ENCODE data around the gene SGPP1.

The SGPP1 gene

GRCh38 chr14:63650256-63650952 is 77.5 kb downstream of the SGPP1 start:
- TF ChIP-seq, protein P1, sequence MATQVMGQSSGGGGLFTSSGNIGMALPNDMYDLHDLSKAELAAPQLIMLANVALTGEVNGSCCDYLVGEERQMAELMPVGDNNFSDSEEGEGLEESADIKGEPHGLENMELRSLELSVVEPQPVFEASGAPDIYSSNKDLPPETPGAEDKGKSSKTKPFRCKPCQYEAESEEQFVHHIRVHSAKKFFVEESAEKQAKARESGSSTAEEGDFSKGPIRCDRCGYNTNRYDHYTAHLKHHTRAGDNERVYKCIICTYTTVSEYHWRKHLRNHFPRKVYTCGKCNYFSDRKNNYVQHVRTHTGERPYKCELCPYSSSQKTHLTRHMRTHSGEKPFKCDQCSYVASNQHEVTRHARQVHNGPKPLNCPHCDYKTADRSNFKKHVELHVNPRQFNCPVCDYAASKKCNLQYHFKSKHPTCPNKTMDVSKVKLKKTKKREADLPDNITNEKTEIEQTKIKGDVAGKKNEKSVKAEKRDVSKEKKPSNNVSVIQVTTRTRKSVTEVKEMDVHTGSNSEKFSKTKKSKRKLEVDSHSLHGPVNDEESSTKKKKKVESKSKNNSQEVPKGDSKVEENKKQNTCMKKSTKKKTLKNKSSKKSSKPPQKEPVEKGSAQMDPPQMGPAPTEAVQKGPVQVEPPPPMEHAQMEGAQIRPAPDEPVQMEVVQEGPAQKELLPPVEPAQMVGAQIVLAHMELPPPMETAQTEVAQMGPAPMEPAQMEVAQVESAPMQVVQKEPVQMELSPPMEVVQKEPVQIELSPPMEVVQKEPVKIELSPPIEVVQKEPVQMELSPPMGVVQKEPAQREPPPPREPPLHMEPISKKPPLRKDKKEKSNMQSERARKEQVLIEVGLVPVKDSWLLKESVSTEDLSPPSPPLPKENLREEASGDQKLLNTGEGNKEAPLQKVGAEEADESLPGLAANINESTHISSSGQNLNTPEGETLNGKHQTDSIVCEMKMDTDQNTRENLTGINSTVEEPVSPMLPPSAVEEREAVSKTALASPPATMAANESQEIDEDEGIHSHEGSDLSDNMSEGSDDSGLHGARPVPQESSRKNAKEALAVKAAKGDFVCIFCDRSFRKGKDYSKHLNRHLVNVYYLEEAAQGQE (IDR thresholded peaks at IDR 0.05; ENCODE audit: insufficient replicate concordance, low read depth): no peak
- Histone ChIP-seq H3K27me3 (ENCODE audit: insufficient read depth, poor library complexity, severe bottlenecking) (no peaks in the 10 kb centered on the region), H3K27ac (replicated peaks) (no peak overlapping the region), H3K4me3 (replicated peaks; ENCODE audit: insufficient read depth, low read length) (no peak overlapping the region)
- DNase-seq (ENCODE audit: low read depth in 1 of 2, low spot score in 1 of 2): no peak

GRCh38 chr14:63647696-63648410 is 80.0 kb downstream of the SGPP1 start:
- H3K27me3 ChIP-seq (ENCODE audit: insufficient read depth, poor library complexity, severe bottlenecking): no peaks in the 10 kb centered on the region
- TF ChIP-seq SPI1 (IDR thresholded peaks at IDR 0.05; ENCODE audit: borderline replicate concordance, low read depth) (no peak), CTCF (IDR thresholded peaks at IDR 0.05; ENCODE audit: insufficient read depth, low read length) (no peak), GABPA (IDR thresholded peaks at IDR 0.05; ENCODE audit: low read depth) (no peak), POLR2AphosphoS5 (IDR thresholded peaks at IDR 0.05; ENCODE audit: low read depth) (no peak)
- TF ChIP-seq, protein P1 (IDR thresholded peaks at IDR 0.05; ENCODE audit: insufficient replicate concordance, low read depth): no peak
- no peak for DNase-seq (ENCODE audit: low read depth in 1 of 2, low spot score in 1 of 2)
- no peak overlapping the region for H3K4me3 ChIP-seq (replicated peaks; ENCODE audit: insufficient read depth, low read length)
- H3K27ac ChIP-seq (replicated peaks): no peak overlapping the region

DNA sequence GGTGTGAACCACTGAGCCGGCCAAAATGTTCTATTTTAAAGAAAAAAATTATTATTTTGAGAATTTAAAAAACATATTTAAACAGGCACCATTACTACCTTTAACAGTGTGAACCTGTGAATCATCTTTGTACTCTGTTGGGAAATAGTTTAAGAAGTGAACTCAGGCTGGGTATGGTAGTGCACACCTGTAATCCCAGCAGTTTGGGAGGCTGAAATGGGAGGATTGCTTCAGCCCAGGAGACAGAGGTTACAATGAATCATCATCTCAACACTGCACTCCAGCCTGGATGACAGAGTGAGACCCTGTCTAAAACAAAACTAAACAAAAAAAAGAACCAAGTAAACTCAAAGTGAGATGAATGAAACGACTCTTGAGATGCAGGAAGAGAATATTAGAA is 83.1 kb downstream of the SGPP1 start:
- Histone ChIP-seq H3K27ac (replicated peaks) (no peak overlapping the region), H3K27me3 (ENCODE audit: insufficient read depth, poor library complexity, severe bottlenecking) (no peaks in the 10 kb centered on the region), H3K4me3 (replicated peaks; ENCODE audit: insufficient read depth, low read length) (no peak overlapping the region)
- TF ChIP-seq, protein P1 (IDR thresholded peaks at IDR 0.05; ENCODE audit: insufficient replicate concordance, low read depth): no peak
- no peak for TF ChIP-seq GABPA (IDR thresholded peaks at IDR 0.05; ENCODE audit: low read depth)
- no peak for TF ChIP-seq CTCF (IDR thresholded peaks at IDR 0.05; ENCODE audit: insufficient read depth, low read length)
- TF ChIP-seq SPI1 (IDR thresholded peaks at IDR 0.05; ENCODE audit: borderline replicate concordance, low read depth): no peak
- no peak for TF ChIP-seq POLR2AphosphoS5 (IDR thresholded peaks at IDR 0.05; ENCODE audit: low read depth)
- no peak for DNase-seq (ENCODE audit: low read depth in 1 of 2, low spot score in 1 of 2)

Measured in HL-60 (cell line).